Measurements from ENCODE around the gene DCXR. TPM values are rescaled to one million over a fixed set of nuclear protein-coding genes. Genes with fewer than 3 reads are reported as not detected.

DCXR gene
- total RNA-seq, 1 experiment from 2014 or later = 306 TPM

DNA sequence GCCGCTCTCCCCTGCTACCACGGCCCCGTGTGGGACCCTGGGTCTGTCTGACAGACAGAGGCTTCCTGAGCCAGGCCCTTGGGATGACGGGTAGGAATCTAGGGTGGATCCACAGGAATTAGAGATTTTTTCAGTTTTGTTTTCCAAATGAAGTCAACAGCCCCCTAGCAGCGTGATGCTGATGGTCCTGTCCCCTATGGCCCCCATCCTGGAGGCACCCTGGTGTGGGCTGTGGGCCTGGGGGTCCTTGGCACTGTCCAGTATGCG, 30.3 kb downstream of the DCXR start:
- H3K9me3 ChIP-seq (ENCODE audit: control insufficient read depth in 1 of 2, insufficient read depth in 1 of 2, low read depth in 1 of 2, low read length in 2 of 2) = no peaks in the 10 kb centered on the region
- no peak overlapping the region for H3K9ac ChIP-seq (ENCODE audit: low read length)
- ATAC-seq = no peak
- no peak overlapping the region; the same call in 1 of the 2 replicates for H3K27ac ChIP-seq (ENCODE audit: low read depth, low read length)
- H3K36me3 ChIP-seq (ENCODE audit: control insufficient read depth in 1 of 2, insufficient read depth in 2 of 2, low read length in 2 of 2) = no peaks in the 10 kb centered on the region
- H3K4me3 ChIP-seq (replicated peaks in 1 of 2; ENCODE audit: low read depth in 1 of 2, low read length in 2 of 2) = no peak overlapping the region
- no peak for DNase-seq (ENCODE audit: low read depth, low spot score)
- TF ChIP-seq SIN3A (IDR thresholded peaks at IDR 0.05; ENCODE audit: low read depth) (no peak), POLR2AphosphoS5 (IDR thresholded peaks at IDR 0.05; ENCODE audit: low read depth, low read length) (no peak), POLR2A (IDR thresholded peaks at IDR 0.05; ENCODE audit: borderline replicate concordance, extremely low read depth, insufficient read depth, insufficient read length) (no peak), SP1 (IDR thresholded peaks at IDR 0.05; ENCODE audit: low read depth) (no peak), JUND (IDR thresholded peaks at IDR 0.05) (no peak), ZNF274 (IDR thresholded peaks at IDR 0.05; ENCODE audit: low read depth, low read length) (no peak), REST (IDR thresholded peaks at IDR 0.05; ENCODE audit: low read depth) (no peak), EZH2 (IDR thresholded peaks at IDR 0.05) (no peak), TCF7L2 (IDR thresholded peaks at IDR 0.05; ENCODE audit: borderline replicate concordance, extremely low read depth, insufficient read depth, insufficient read length) (no peak), ZFX (IDR thresholded peaks at IDR 0.05) (no peak), EGR1 (IDR thresholded peaks at IDR 0.05; ENCODE audit: low read depth) (no peak), ELF1 (IDR thresholded peaks at IDR 0.05; ENCODE audit: borderline replicate concordance, low read depth) (no peak), ZBTB33 (IDR thresholded peaks at IDR 0.05; ENCODE audit: extremely low read depth, insufficient replicate concordance, low read length) (no peak), SRF (IDR thresholded peaks at IDR 0.05; ENCODE audit: low read depth) (no peak), RAD21 (IDR thresholded peaks at IDR 0.05; ENCODE audit: low read depth) (no peak), CEBPB (IDR thresholded peaks at IDR 0.05; ENCODE audit: low read depth) (no peak), YY1 (IDR thresholded peaks at IDR 0.05; ENCODE audit: extremely low read depth, insufficient replicate concordance, low read depth, low read length) (no peak), CBX3 (IDR thresholded peaks at IDR 0.05; ENCODE audit: low read depth) (no peak)
- TF ChIP-seq, protein P1, sequence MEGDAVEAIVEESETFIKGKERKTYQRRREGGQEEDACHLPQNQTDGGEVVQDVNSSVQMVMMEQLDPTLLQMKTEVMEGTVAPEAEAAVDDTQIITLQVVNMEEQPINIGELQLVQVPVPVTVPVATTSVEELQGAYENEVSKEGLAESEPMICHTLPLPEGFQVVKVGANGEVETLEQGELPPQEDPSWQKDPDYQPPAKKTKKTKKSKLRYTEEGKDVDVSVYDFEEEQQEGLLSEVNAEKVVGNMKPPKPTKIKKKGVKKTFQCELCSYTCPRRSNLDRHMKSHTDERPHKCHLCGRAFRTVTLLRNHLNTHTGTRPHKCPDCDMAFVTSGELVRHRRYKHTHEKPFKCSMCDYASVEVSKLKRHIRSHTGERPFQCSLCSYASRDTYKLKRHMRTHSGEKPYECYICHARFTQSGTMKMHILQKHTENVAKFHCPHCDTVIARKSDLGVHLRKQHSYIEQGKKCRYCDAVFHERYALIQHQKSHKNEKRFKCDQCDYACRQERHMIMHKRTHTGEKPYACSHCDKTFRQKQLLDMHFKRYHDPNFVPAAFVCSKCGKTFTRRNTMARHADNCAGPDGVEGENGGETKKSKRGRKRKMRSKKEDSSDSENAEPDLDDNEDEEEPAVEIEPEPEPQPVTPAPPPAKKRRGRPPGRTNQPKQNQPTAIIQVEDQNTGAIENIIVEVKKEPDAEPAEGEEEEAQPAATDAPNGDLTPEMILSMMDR (IDR thresholded peaks at IDR 0.05 in 2 of 3, conservative IDR thresholded peaks at IDR 0.05 in 1 of 3; ENCODE audit: borderline replicate concordance in 1 of 3, insufficient read depth in 1 of 3, low read depth in 2 of 3, low read length in 2 of 3) = no peak
- TF ChIP-seq, protein P2, sequence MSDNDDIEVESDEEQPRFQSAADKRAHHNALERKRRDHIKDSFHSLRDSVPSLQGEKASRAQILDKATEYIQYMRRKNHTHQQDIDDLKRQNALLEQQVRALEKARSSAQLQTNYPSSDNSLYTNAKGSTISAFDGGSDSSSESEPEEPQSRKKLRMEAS (IDR thresholded peaks at IDR 0.05) = no peak
- intact Hi-C loops (cut with micrococcal nuclease) = no loop called here
- H3K4me2 ChIP-seq (ENCODE audit: low read length) = no peak overlapping the region
- CTCF ChIA-PET = no interaction called here
- RAD21 ChIA-PET (ENCODE audit: low non-redundant PET in 1 of 2, low total read pairs in 2 of 2, uncharacterized antibody in 2 of 2, unreplicated experiment in 2 of 2) = no interaction called here
- POLR2A ChIA-PET = no interaction called here
- no peaks in the 10 kb centered on the region for H3K27me3 ChIP-seq (ENCODE audit: insufficient read depth, low read length)
- no peaks in the 10 kb centered on the region for H4K20me1 ChIP-seq (ENCODE audit: insufficient read depth)
- no peaks in the 10 kb centered on the region for H3K9me2 ChIP-seq (ENCODE audit: insufficient read depth)
- H3K4me1 ChIP-seq (ENCODE audit: control insufficient read depth in 1 of 2, insufficient read depth in 2 of 2, low read length in 2 of 2) = peaks cover 28 to 35% of the 10 kb centered on the region in 2 experiments
- no peaks in the 10 kb centered on the region for H3K79me2 ChIP-seq (ENCODE audit: insufficient read depth, low read length)
- H2AFZ ChIP-seq (ENCODE audit: low read depth, low read length, poor library complexity, severe bottlenecking) = no peak overlapping the region
- no TSS peak for BruUV-seq (replicated peaks)
